ENCODE data around the gene SERP1. TPM values are rescaled to one million over a fixed set of nuclear protein-coding genes. Genes with fewer than 3 reads are reported as not detected.

The SERP1 gene
- total and polyA plus RNA-seq, 4 donors, result 84.7 to 310 (median 154) TPM

DNA sequence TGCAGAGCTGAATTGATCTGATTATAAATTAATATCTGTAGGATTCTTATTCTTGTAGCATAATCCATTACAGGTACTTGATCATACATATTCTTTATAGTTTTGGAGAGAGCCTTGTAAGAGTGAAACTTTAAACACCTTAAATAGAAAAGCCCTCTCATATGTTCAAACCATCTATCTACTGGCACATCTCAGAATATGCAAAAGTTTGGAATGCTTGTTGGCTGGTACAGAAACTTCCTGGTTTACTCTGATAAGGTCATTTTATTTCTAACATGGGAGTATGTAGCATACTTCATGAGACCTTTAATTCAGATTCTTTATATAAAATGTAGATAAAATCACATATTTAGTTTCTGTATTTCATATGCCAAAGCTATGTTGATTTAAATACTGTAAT is 34.9 kb upstream of the SERP1 start:
- ATAC-seq (ENCODE audit: insufficient read depth, low FRiP score), result no peak
- Histone ChIP-seq H3K9me3 (ENCODE audit: control insufficient read depth in 4 of 4, insufficient read depth in 3 of 4, low read length in 3 of 4) (no peaks in the 10 kb centered on the region), H3K27ac (ENCODE audit: low read depth in 1 of 2, low read length in 1 of 2) (no peak overlapping the region), H3K36me3 (ENCODE audit: control insufficient read depth in 4 of 4, insufficient read depth in 4 of 4, low read length in 4 of 4) (peaks cover 16 to 28% (median 24%) of the 10 kb centered on the region in 4 donors), H3K4me3 (no peak overlapping the region), H3K9ac (ENCODE audit: insufficient read depth in 1 of 2, low read length in 2 of 2) (no peak overlapping the region), H3K4me1 (ENCODE audit: control insufficient read depth in 5 of 5, insufficient read depth in 5 of 5, low read length in 5 of 5) (no peaks in the 10 kb centered on the region), H3K27me3 (ENCODE audit: control insufficient read depth in 3 of 3, insufficient read depth in 3 of 3, low read length in 2 of 3) (no peaks in the 10 kb centered on the region)
- TF ChIP-seq CTCF (IDR thresholded peaks at IDR 0.05; ENCODE audit: control extremely low read depth, extremely low read depth), result no peak
- no peak for DNase-seq

DNA sequence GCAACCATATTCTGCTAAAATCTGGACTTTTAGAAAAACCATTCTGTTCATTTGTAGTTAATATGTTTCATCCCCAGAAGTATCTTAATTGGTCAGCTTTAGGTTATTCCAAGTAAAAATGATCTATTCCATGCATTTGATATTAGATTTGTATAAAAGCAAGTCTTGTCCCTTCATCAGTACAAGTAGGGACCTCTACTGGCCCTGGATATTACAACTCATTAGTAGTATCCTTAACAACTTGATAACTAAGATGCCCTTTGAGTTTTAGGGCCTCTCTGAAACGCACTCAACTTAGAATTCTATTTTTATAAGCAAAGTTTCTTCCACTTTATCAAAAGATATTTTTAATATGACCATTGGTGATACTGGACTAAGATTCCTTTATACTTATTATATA is 31.6 kb upstream of the SERP1 start:
- WGBS, 2 donors, result 84 to 85% methylated on average over 1 of the region's 1 CpG
- Histone ChIP-seq H3K9ac (ENCODE audit: insufficient read depth in 1 of 2, low read length in 2 of 2) (no peak overlapping the region), H3K4me3 (no peak overlapping the region), H3K9me3 (ENCODE audit: control insufficient read depth in 4 of 4, insufficient read depth in 3 of 4, low read length in 3 of 4) (no peaks in the 10 kb centered on the region), H3K27ac (ENCODE audit: low read depth in 1 of 2, low read length in 1 of 2) (no peak overlapping the region), H3K36me3 (ENCODE audit: control insufficient read depth in 4 of 4, insufficient read depth in 4 of 4, low read length in 4 of 4) (peaks cover 4 to 27% (median 17%) of the 10 kb centered on the region in 4 donors), H3K27me3 (ENCODE audit: control insufficient read depth in 3 of 3, insufficient read depth in 3 of 3, low read length in 2 of 3) (no peaks in the 10 kb centered on the region), H3K4me1 (ENCODE audit: control insufficient read depth in 5 of 5, insufficient read depth in 5 of 5, low read length in 5 of 5) (no peaks in the 10 kb centered on the region)
- DNase-seq, result peak in 2 of 3 donors; percentile 10 to 14
- TF ChIP-seq CTCF (IDR thresholded peaks at IDR 0.05; ENCODE audit: control extremely low read depth, extremely low read depth), result no peak
- no peak for ATAC-seq (ENCODE audit: insufficient read depth, low FRiP score)

DNA sequence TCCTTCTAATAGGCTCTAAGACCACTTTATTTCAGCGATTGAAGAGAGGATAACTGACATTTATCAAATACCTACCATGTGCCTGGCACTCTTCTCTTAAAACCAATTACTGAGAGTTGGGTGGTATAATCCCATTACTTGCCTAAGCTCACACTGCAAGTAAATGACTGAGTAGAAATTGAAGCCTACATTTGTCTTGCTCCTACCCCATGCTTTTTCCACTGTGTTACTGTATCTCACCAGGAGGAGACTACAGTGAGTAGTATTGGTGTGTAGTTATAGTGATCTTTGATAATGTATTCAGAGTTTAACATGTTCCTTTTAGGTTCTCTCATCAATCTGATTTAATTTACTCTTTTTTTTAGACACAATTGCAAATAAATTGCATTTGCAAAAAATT is 21.0 kb upstream of the SERP1 start:
- WGBS, 2 donors, result 95 to 100% methylated on average over 1 of the region's 1 CpG
- ATAC-seq (ENCODE audit: insufficient read depth, low FRiP score), result no peak
- peaks cover 8 to 35% (median 16%) of the 10 kb centered on the region in 4 donors for H3K36me3 ChIP-seq (ENCODE audit: control insufficient read depth in 4 of 4, insufficient read depth in 4 of 4, low read length in 4 of 4)
- DNase-seq, result no peak
- H3K27ac ChIP-seq (ENCODE audit: low read depth in 1 of 2, low read length in 1 of 2), result no peak overlapping the region
- no peak overlapping the region for H3K9ac ChIP-seq (ENCODE audit: insufficient read depth in 1 of 2, low read length in 2 of 2)
- H3K4me1 ChIP-seq (ENCODE audit: control insufficient read depth in 5 of 5, insufficient read depth in 5 of 5, low read length in 5 of 5), result no peaks in the 10 kb centered on the region
- no peaks in the 10 kb centered on the region for H3K9me3 ChIP-seq (ENCODE audit: control insufficient read depth in 4 of 4, insufficient read depth in 3 of 4, low read length in 3 of 4)
- H3K27me3 ChIP-seq (ENCODE audit: control insufficient read depth in 3 of 3, insufficient read depth in 3 of 3, low read length in 2 of 3), result no peaks in the 10 kb centered on the region
- TF ChIP-seq CTCF (IDR thresholded peaks at IDR 0.05; ENCODE audit: control extremely low read depth, extremely low read depth), result no peak
- no peak overlapping the region for H3K4me3 ChIP-seq

GRCh38 chr3:150564243-150564642 is 17.9 kb upstream of the SERP1 start:
- DNase-seq (no peak), ATAC-seq (ENCODE audit: insufficient read depth, low FRiP score) (no peak)
- WGBS, 2 donors, result 81 to 97% methylated on average over 2 of the region's 2 CpGs
- no peak for TF ChIP-seq CTCF (IDR thresholded peaks at IDR 0.05; ENCODE audit: control extremely low read depth, extremely low read depth)
- Histone ChIP-seq H3K27me3 (ENCODE audit: control insufficient read depth in 3 of 3, insufficient read depth in 3 of 3, low read length in 2 of 3) (no peaks in the 10 kb centered on the region), H3K9me3 (ENCODE audit: control insufficient read depth in 4 of 4, insufficient read depth in 3 of 4, low read length in 3 of 4) (no peaks in the 10 kb centered on the region), H3K4me3 (no peak overlapping the region), H3K9ac (ENCODE audit: insufficient read depth in 1 of 2, low read length in 2 of 2) (no peak overlapping the region), H3K4me1 (ENCODE audit: control insufficient read depth in 5 of 5, insufficient read depth in 5 of 5, low read length in 5 of 5) (no peaks in the 10 kb centered on the region), H3K36me3 (ENCODE audit: control insufficient read depth in 4 of 4, insufficient read depth in 4 of 4, low read length in 4 of 4) (peaks cover 6 to 28% (median 13%) of the 10 kb centered on the region in 4 donors), H3K27ac (ENCODE audit: low read depth in 1 of 2, low read length in 1 of 2) (no peak overlapping the region)

Data from lung (tissue), 12 donors.